UCSD-AML1 (cell line): ENCODE results near the gene POLD4.
"Not testable (repeated sequence)": the region's sequence is repeated elsewhere in the genome, so short reads cannot be mapped to it uniquely, and the experiment has no call there.

ENCODE experiments used
- DNase-seq: peaks from one replicate; lab custom pipeline; 2025; ENCODE audit not compliant: unreplicated experiment; lab: John Stamatoyannopoulos, UW

The POLD4 gene

DNA sequence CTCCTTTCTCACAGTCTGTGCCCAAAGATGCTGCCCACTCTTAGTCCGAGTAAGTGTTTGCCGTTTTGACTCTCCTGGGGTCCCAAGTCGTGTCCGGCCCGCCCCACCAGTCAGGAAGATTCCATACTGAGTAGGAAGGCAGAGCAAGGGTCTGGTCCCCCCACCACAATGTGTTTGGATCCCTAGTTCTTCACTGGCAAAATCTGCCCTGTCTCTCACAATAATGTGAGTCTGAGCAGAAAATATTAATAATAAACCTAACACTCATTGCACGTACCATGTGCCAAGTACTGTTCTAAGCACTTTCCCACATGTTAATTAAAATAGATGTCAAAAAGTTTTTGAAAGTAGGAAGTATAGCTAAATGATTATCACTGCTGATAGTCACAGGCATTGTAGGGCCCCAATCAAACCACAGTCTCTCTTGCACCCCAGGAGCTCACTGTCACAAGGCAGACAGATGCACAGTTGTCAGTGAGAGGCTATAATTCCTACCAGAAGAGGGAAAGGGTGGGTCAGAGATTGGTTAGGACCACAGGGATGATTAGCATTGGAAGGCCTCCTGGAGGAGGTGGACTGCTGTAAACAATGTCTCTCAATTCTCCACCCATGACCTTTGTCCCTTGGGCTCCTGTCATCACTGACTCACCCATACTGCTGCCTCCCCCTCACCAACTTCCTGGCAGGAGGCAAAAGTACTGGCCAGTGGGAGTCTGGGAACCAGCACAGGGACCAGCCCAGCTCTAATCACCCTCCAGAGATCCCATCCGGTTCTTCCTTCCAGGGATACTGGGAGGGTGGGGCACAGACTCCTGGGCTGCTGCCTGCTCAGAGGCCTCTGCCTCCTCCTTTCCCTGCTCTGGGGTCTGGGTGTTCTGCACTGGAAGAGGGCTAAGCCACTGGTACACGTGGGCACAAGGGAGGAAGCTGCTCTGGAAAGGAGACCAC is 1.0 kb upstream of the POLD4 start:
- peak; percentile 51 for DNase-seq

DNA sequence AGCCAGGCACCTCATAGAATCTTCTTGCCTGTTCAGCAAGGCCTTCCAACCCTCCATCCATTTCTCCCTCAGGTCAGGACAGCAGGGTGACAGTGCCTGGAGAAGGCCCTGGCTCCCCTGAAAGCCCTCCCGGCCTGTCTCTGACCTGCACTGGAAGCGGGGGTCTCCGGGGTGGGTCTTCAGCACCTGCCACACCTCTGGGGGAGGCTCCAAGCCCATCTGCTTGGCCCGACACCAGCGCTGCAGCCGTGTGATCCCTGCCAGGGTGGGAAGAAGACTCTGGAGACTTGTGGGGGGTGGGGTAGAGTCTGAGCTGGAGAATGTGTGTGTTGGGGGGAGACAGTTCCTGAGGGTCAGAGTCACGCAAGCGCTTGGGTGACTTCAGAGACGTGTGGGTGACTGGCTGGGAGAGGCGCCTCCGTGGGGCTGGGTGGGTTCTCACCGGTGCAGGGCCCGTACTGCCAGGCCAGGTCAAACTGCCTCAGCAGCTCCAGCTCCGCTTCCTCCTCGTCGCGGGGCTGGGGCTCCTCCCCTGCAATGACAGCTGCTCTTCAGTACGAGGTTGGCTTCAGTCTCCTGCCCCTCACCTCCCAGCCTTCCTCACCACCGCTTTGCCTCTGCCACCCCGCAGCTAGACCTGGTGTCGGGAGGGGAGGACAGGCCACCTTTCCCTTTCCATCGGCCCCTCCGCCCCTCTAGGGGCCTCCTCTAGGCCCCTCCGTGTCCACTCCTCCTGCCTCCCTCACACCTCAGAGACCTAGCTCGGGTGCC is 615 bp downstream of the POLD4 start:
- peak; percentile 73 for DNase-seq

DNA sequence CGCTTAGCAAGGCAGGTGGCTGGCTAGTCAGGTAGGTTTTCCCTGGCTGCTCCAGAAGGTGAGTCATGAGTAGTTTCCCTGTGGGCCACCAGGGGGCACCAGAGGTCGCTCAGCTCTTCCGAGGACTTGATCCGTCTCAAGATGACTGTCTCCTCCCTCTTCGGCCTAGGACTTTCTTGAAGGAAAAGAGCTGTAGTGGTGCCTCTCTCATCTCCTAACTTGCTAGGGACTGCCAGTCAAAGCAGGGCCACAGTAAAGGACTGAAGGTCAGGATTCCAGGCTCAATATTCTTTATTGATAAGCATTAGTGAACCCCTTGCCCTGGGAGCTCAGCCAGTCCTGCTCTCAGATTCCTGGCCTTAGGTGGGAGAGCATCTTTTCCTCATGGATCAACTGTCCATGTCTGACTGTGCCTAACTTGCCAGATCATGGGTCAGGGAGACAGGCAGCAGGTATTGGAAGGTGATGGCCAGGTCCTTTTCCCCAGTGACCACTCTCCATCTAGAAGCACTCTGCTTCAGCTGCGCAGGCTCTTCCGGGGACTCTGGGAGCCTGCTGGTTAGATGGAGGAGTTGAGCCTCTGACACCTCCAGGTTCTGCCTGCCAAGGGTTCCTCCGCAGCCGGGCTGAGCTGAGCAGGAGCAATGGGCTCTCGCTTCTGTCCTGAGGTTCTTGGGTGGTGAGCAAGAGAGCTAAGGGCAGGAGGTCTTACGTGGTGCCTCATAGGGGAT is 1.9 kb downstream of the POLD4 start:
- peak; percentile 68 for DNase-seq

DNA sequence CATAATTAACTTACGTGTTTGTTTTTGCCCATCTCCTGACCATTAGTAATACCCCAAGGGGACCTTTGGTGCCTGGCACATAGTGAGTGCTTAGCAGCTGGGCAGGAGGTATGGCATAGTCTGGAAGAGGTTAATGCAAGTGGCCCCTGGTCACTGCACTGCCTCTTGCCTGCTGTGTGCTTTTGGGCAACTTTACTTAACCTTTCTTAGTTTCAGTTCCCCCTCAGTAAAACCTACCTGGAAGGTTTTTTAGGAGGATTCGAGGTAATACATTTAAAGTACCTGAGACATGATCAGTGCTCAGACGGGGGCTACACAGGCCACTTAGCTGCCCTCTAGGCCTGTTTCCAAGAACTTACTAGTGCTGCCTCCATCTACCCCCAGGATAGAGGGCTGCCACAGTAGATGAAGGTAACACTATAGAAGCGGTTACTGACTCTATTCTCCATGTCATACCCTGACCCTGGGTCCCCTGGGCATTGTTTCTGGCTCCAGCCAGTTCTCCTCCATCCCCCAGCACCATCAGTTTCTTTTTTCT is 3.3 kb downstream of the POLD4 start:
- DNase-seq, result no peak

DNA sequence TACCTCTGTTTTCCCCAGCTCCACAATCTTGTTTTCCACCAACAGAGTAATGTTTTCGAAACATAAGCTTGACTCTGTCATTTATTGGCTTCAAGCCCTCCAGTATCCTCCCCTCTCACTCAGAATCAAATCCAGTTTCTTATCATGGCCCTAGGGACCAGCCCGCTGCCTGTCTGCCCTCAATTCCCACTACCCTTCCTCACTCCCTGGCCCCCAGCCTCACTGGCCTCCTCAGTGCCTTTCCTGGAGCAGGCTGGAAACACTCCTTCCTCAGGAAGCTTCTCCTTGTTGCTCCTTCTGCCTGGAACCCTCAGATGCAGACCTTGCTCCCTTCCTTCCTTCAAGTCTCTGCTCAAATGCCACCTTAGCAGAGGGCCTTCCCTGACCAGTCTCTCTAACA is 3.9 kb downstream of the POLD4 start:
- no peak for DNase-seq

DNA sequence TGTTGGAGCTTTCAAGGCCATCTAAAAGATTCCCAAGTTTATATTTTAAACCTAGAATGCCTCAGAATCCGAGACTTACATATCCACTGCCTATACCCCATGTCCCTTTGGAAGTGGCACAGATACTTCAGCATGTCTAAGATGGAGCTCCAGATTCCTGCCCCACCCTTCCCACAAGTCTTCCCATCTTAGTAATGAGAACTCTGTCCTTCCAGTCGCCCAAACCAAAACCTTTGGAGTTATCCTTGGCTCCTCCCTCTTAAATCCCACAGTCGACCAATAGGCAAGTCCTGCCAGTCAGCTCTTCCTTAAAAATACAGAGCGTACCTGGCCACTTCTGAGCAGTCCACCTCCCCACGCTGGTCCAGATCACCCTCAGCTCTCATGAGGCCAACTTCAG is 4.3 kb downstream of the POLD4 start:
- no peak for DNase-seq

DNA sequence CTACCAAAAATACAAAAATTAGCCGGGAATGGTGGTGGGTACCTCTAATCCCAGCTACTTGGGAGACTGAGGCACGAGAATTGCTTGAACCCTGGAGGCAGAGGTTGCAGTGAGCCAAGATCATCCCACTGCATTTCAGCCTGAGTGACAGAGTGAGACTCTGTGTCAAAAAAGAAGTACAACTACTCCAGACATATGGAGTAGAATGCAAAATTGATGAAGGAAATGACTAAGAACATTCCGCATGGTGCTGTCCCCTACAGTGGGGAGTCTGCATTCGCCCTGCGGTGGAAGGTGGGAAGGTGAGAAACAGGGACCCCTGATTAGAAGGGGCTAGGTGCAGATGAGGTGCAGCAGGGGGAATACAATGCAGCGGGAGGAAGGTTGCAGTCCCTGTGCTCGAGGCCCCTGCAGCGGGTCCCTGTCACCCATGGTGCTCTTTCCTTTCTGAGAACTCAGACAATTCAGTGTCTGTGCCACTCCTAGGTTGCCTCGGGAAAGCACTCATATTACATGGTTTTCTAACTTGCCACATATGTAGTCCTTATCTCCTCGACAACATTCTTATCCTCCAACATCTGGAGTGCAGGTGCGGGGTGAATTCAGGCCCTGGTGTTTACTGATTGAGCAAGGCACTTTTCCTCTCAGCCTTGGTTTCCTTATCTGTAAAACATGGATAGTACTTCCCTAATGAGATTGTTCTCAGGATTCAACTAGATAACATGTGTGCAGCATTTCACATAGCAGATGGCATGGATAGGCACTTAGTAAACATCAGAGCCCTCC is 5.2 kb downstream of the POLD4 start:
- no peak for DNase-seq

DNA sequence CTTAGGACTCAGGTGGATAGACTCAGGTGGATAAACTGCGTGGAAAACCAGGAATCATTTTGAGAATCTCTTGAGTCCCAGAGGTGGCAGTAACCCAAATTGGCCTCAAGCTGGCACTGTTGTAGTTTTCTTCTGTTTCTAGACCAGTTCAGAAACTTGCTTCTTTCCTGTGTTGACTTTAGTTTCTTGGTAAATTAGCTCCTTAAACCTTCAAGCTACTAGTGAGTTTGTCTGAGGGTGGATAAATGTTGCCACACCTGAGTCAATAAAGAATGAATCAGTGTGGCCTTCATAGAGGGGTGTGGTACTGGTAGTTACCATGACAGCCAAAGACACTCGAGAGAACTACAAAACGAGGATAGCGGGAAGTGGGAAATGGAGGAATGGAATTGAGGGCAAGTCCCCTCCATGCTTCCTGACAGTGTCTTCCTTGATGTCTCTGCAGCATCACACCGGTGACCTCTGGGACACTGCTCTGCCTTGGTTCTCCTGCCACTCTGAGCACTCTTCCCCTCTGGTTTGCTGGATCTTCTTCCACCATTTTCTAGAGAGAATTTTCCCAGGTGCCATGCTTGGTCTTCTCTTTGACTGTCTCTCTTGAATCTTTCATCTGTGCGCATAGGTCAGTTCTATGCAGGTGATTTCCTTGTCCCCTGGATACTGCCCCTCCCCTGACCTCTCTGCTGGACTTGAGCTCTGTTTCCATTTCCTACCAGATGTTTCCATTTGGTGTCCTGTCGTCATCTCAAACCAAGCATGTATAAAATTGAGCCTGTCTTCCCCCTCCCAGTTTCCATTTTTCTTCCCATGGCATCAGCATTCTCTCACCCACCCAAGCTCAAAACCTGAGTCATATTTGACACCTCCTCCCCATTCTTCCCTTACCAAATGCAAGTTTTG is 7.2 kb downstream of the POLD4 start:
- no peak for DNase-seq

DNA sequence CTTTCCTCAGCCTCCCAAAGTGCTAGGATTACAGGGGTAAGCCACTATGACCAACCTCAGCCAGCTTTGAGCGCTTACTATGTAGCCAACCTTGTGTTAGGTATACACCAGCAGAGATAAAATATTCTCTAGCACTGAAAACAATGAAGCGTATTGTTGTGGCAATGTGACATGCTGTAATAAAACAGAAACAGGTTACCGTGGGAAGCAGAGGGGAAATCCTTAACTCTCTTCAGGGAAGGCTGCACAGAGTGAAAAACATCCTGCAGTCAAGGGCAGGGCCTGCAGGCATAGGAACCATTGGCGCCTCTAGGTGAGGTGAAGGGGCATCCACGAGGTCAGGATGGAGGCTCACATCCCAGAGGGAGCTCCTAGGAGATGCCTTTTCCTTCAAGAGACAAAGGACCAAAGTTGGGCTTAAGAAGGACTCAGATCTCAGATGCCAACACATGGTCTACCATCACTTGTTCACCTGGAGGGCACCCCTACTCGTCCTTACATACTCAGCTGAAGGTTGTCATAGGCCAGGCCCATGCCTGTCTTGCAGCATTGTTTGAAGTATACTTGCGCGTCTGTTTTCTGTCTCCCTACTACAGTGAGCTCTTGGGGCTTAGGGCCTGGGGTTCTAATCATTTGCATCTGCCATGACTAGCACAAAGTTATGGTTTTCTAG is 8.0 kb downstream of the POLD4 start:
- DNase-seq, result no peak

DNA sequence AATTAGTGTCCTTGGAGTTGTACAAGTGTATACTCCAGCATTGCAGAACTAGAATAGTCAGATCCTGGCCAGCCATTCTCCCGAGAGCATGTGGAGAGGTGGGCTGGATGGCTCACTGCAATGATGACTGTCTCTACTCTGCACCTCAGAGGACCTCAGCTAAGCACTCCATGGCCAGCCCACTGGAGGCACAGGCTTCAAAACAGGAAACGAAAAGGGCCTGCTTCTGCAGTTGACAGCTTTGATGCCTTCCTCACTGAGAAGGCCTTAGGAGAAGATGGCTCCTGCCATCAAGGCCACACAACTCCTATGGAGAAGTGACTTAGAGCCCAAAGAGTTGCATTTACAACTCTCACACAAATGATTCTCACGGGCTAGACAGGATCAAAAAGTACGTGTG is 9.1 kb downstream of the POLD4 start:
- peak; percentile 34 for DNase-seq

DNA sequence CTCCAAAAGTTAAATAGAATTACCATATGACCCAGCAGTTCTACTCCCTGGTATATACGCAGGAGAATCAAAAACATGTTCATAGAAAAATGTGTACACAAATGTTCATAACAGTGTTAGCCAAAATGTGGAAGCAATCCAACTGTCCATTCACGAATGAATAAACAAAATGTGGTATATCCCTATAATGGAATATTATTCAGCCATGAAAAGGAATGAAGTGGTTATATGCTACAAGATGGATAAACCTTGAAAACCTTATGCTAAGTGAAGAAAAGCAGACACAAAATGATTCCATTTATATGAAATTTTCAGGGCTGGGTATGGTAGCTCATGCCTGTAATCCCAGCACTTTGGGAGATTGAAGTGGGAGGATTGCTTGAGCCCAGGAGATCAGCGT is 16.1 kb downstream of the POLD4 start:
- DNase-seq, result no peak

DNA sequence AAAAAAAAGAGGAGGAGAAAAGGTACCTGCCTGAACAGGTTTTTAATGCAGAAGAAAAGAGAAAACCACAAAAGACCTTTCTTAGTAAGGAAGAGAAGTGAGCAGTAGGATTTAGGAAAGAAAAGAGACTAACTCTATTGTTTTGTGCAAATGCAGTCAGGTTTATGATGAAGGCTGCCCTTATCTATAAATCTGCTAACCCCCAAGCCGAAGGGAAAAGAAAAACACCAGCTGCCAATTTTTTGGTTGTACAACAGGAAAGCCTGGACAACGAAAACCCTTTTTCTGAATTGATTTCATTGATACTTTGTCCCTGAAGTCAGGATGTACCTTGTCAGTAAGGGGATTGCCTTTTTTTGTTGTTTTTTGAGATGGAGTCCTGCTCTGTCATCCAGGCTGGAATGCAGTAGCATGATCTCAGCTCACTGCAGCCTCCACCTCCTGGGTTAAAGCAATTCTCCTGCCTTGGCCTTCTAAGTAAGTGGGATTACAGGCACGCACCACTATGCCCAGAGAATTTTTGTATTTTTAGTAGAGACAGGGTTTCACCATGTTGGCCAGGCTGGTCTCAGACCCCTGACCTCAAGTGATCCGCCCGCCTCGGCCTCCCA is 21.2 kb downstream of the POLD4 start:
- no peak for DNase-seq

DNA sequence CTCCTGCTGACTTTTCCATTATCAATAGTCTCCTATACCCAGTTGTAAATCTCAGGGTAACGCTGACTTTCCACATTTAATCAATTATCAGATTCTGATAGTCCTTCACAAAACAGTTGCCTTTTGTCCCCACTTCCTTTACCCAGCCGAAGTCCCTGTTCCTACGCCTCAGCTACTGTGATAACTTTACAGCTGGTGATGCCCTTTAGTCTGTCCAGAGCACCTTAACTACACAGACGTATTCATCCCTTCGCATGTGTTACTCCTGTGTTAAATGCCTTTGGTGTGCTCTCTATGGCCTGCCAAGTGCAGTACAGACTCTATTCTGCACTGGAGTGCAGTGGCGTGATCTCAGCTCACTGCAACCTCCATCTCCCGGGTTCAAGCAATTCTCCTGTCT is 29.8 kb downstream of the POLD4 start:
- DNase-seq, result no peak

DNA sequence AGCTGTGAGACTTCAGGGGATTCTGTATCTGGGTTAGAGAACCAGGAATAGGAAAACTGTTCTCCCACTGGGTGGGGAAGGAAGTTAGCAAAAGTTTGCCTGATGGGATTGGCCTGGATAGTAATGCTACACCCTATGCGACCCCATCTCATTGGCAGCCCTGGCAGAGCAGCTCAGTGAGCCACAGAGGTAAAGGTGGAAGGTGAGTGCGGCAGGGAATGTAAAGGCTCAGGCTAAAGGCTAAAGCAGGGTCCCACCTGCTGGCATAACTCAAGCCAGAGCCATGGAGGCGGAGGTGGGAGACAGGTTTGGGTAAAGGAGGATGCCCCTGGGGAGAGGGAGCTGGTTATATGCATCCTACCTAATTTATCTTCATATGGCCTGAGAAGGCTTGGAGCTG is 31.3 kb downstream of the POLD4 start:
- no peak for DNase-seq

DNA sequence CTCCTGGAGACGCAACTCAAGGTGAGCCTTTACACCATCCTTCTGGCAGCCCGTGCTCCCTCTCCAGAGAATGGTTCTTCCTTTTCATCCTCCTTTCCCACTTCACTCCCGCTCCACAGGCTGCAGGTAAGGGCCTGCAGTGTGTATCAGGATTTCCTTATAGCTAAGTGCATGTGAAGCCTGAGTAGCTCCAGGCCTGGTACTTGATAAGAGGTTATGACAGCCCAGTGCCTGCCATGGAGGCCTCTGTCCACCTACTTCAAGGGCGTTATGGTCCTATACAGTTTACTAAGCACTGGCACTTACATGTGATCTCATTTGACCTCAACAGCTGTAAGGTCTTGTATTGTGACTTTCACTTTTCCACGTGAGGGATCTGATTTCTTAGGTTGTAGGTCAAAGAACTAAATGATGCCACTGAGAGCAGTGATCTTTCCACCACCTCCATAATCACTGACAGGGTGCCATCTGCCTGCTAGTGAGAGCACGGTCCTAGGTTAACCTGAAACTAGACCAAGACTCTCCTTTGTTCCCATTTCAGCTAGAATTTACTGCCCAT is 32.0 kb downstream of the POLD4 start:
- DNase-seq, result no peak

DNA sequence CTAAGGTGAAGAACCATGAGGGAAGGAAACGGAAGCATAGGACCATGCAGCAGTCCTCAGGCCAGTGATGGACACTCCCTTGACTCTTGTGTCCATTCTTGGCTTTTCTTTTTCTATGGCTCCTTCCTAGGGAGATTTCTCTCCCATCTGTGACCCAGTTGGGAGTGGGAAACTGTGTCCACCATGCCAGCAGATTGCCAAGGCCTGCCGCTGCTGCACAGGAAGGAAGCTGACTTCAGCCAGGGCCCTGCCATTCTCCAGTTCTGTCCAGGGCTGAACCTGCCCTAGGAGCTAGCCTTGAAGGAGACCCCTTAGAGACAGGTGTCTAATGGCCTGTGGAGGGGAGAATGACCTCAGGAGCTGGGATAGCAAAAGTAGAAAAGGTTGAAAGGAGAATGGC is 32.7 kb downstream of the POLD4 start:
- DNase-seq, result no peak

DNA sequence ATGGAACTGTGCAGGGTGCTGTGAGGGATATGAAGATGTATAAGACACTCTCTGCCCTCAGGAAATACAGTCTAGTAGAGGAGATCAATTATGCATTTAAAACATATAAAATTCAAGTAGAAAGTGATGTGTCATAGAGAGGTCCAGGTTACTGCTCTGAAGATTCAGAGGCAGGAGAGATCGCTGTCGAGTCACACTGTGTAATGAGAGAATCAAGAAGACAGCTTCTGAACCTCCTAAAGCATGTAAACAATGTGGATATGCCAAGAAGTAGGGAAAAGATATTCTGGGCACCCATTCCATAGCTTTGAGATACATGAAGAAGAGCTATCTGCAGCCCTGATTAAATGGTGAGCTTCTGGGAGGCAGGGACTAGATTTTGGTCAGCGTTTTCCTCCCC is 33.3 kb downstream of the POLD4 start:
- DNase-seq, result no peak

DNA sequence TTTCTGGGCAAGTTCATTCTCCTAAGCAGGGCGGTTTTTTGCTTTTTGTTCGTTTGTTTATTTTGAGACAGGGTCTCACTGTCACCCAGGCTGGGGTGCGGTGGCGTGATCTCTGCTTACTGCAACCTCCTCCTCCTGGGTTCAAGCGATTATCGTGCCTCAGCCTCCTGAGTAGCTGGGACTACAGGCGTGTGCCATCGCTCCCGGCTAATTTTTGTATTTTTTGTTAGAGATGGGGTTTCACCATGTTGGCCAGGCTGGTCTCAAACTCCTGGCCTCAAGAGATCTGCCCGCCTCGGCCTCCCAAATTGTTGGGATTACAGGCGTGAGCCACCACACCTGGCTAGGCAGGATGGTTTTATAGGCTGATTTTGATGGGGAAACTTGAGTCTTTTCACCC is 34.5 kb downstream of the POLD4 start:
- not testable (repeated sequence) for DNase-seq
